Measurements from ENCODE around the gene ATG14. TPM values are rescaled to one million over a fixed set of nuclear protein-coding genes. Genes with fewer than 3 reads are reported as not detected.

Gene ATG14
- total RNA-seq, 1 experiment from 2014 or later = 12.6 TPM

Small RNA genes within 50 kb of the gene (small RNA-seq; reads per million reads assigned to genes)
- gene AL356801.1 = not detected

Other genes starting within 250 kb of the ATG14 start
- 24.0 and 42.4 TPM in 2 replicates for gene DLGAP5, start 220.2 kb downstream of the ATG14 start, total RNA-seq (2014; rRNA removed; shearing (Covaris generic); ENCODE audit: low replicate concordance)
- 59.0 and 62.3 TPM in 2 replicates for gene FBXO34, start 140.4 kb downstream of the ATG14 start, total RNA-seq (2014; rRNA removed; shearing (Covaris generic); ENCODE audit: low replicate concordance)
- gene TBPL2, start 28.8 kb upstream of the ATG14 start, total RNA-seq (2014; rRNA removed; shearing (Covaris generic); ENCODE audit: low replicate concordance) = not detected in 2 replicates
- gene KTN1, start 168.4 kb upstream of the ATG14 start, total RNA-seq (2014; rRNA removed; shearing (Covaris generic); ENCODE audit: low replicate concordance) = 150 and 212 TPM in 2 replicates

Data from Karpas-422 (cell line).